GM12878 (cell line): Measurements from ENCODE around the gene OS9. TPM values are rescaled to one million over a fixed set of nuclear protein-coding genes. Genes with fewer than 3 reads are reported as not detected.

Experiments used
- BCL11A ChIP-seq: IDR thresholded peaks from 2 replicates; pipeline ENCODE4 v1.6.1; 2011; ENCODE audit warnings: low read depth, low read length
- BHLHE40 ChIP-seq, 2 experiments: fragments of 450-650 bp in 1 of 2; IDR thresholded peaks; 2 replicates each; pipeline ENCODE4 v1.6.1; 2011 to 2017; ENCODE audit warnings: low read depth in 2 of 2, borderline replicate concordance in 1 of 2, improper control_type of control experiment in 1 of 2, low read length in 1 of 2, mild to moderate bottlenecking in 1 of 2
- CEBPB ChIP-seq, 2 experiments: fragments of 150-350 bp in 1 of 2; IDR thresholded peaks; 2 replicates each; pipeline ENCODE4 v1.6.1; 2012 to 2014; ENCODE audit warnings: low read depth in 2 of 2, low read length in 2 of 2, borderline replicate concordance in 1 of 2, inconsistent platforms in 1 of 2
- DPF2 ChIP-seq: fragments of 450-650 bp; IDR thresholded peaks from 2 replicates; pipeline ENCODE4 v1.6.1; 2017; ENCODE audit warnings: mild to moderate bottlenecking
- E2F8 ChIP-seq: fragments of 450-650 bp; IDR thresholded peaks from 2 replicates; pipeline ENCODE4 v1.6.1; 2018; ENCODE audit warnings: mild to moderate bottlenecking, low read depth, moderate library complexity; ENCODE audit not compliant: partially characterized antibody
- EED ChIP-seq: sonication (generic); IDR thresholded peaks from 2 replicates; pipeline ENCODE4 v1.6.1; 2016; ENCODE audit warnings: antibody characterized with exemption, low read depth
- FOS ChIP-seq: IDR thresholded peaks from 3 replicates; pipeline ENCODE4 v1.6.1; 2011; ENCODE audit warnings: borderline replicate concordance; ENCODE audit not compliant: insufficient read length; ENCODE audit errors: extremely low read depth
- GATAD2B ChIP-seq: fragments of 450-650 bp; conservative IDR thresholded peaks from 2 replicates; pipeline ENCODE4 v1.6.1; 2017; ENCODE audit warnings: low read depth, mild to moderate bottlenecking, moderate library complexity
- HSF1 ChIP-seq: fragments of 150-350 bp; IDR thresholded peaks from 2 replicates; pipeline ENCODE4 v1.6.1; 2014; ENCODE audit warnings: mild to moderate bottlenecking, low read depth, low read length
- KLF5 ChIP-seq: fragments of 450-650 bp; IDR thresholded peaks from 2 replicates; pipeline ENCODE4 v1.6.1; 2014; ENCODE audit warnings: mild to moderate bottlenecking; ENCODE audit not compliant: partially characterized antibody
- LARP7 ChIP-seq: fragments of 450-650 bp; IDR thresholded peaks from 2 replicates; pipeline ENCODE4 v1.6.1; 2017; ENCODE audit warnings: mild to moderate bottlenecking
- MLLT1 ChIP-seq: fragments of 450-650 bp; IDR thresholded peaks from 2 replicates; pipeline ENCODE4 v1.6.1; 2016; ENCODE audit warnings: mild to moderate bottlenecking
- MTA3 ChIP-seq: IDR thresholded peaks from 2 replicates; pipeline ENCODE4 v1.6.1; 2012; ENCODE audit warnings: low read length, inconsistent platforms, borderline replicate concordance
- MYB ChIP-seq: fragments of 150-350 bp; IDR thresholded peaks from 2 replicates; pipeline ENCODE4 v1.6.1; 2014; ENCODE audit warnings: mild to moderate bottlenecking, low read depth, low read length, borderline replicate concordance
- RAD51 ChIP-seq: fragments of 450-650 bp; IDR thresholded peaks from 2 replicates; pipeline ENCODE4 v1.6.1; 2016; ENCODE audit warnings: moderate library complexity, mild to moderate bottlenecking, inconsistent platforms
- SIX5 ChIP-seq: IDR thresholded peaks from 2 replicates; pipeline ENCODE4 v1.6.1; 2011; ENCODE audit warnings: mild to moderate bottlenecking, low read depth, low read length, moderate library complexity; ENCODE audit not compliant: severe bottlenecking
- SMAD1 ChIP-seq: fragments of 450-650 bp; IDR thresholded peaks from 2 replicates; pipeline ENCODE4 v1.6.1; 2018; ENCODE audit warnings: mild to moderate bottlenecking, low read depth; ENCODE audit not compliant: partially characterized antibody
- SMARCA5 ChIP-seq: fragments of 450-650 bp; IDR thresholded peaks from 2 replicates; pipeline ENCODE4 v1.6.1; 2017; ENCODE audit warnings: mild to moderate bottlenecking
- STAT3 ChIP-seq: IDR thresholded peaks from 2 replicates; pipeline ENCODE4 v1.6.1; 2011; ENCODE audit warnings: low read depth, low read length, improper control_type of control experiment
- TCF3 ChIP-seq: IDR thresholded peaks from 2 replicates; pipeline ENCODE4 v1.6.1; 2012; ENCODE audit warnings: low read depth, mild to moderate bottlenecking, low read length, borderline replicate concordance; ENCODE audit not compliant: insufficient read depth
- WRNIP1 ChIP-seq: IDR thresholded peaks from 2 replicates; pipeline ENCODE4 v1.6.1; 2011; ENCODE audit warnings: low read depth, low read length, improper control_type of control experiment, borderline replicate concordance
- polyA plus RNA-seq, 11 experiments: library from polyadenylated mRNA; depleted of rRNA in 4 of 11; unstranded in 6 of 11; stranded (reverse) in 5 of 11; fragments of >200 nt; fragmentation: Nextera tagmentation in 4 of 11; fragmentation: Illumina TruSeq in 1 of 11; extraction: Ambion mirVana in 4 of 11; extraction: Trizol in 1 of 11; gene quantifications; 1 replicate in 1 of 11; 2 replicates in 10 of 11; pipeline versions ENCODE4 v1.2.1 to v1.2.3, GENCODE V29; 2011 to 2016; ENCODE audit warnings: inconsistent platforms in 2 of 11, missing spikeins in 2 of 11, low read depth in 1 of 11
- total RNA-seq, 4 experiments: library from RNA; depleted of rRNA in 3 of 4; stranded (reverse); fragments of >200 nt in 3 of 4; fragmentation: Illumina TruSeq in 1 of 4; extraction: Trizol in 1 of 4; gene quantifications; 2 replicates each; pipeline versions ENCODE4 v1.2.1 to v1.2.3, GENCODE V29; 2013 to 2021
- TF ChIP-seq, protein P1 (sequence below): IDR thresholded peaks from 2 replicates; pipeline ENCODE4 v1.6.1; 2012; ENCODE audit warnings: low read depth, low read length, improper control_type of control experiment

The OS9 gene
- total and polyA plus RNA-seq, 10 of the 15 experiments (the other 5 are each of a cell fraction or from before 2014, with no cell fraction given) = 5.2 to 106 (median 79.1) TPM

DNA sequence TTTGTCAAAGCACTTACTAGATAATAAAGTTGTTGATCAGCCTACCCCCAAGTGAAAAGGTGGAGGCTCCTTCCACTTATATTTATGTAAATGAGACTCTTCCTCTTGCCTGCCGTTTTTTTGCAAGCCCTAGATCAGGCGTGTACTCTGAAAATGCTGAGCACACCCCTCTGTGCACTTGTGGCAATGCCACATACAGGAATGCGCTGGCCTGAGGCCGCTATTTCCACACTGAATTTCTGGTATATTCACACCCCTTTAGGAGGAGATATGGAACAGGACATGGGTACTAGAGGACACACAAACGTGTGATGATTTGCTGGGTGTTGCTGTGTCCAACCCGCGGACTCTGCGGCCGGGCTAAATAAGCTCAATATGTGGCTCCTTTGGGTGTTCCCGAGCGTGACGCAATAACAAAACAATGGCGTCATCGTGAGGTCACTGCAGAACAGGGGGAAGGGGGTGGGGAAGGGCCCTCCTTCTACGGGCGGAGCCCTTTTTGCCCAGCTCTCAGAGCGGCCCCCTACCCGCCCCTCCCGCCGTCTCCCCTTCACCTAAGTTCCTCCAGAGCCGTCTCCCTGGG lies 50.4 kb downstream of the OS9 start (continued):
- TF ChIP-seq RAD51 = no peak
- TF ChIP-seq SMARCA5 = peak; percentile 73; the same call in 1 of the 2 replicates
- TF ChIP-seq CEBPB (IDR thresholded peaks at IDR 0.05; ENCODE audit: borderline replicate concordance in 1 of 2, low read depth in 2 of 2, low read length in 2 of 2) = no peak
- no peak for TF ChIP-seq SIX5
- TF ChIP-seq HSF1 = no peak
- no peak for TF ChIP-seq MLLT1
- no peak for TF ChIP-seq FOS
- TF ChIP-seq WRNIP1 = no peak
- 0 out of 4 replicates have a peak, but pooled peaks of 1 of the 2 experiments have one; percentile 4 for TF ChIP-seq BHLHE40 (IDR thresholded peaks at IDR 0.05; ENCODE audit: borderline replicate concordance in 1 of 2, low read depth in 2 of 2, low read length in 1 of 2)
- TF ChIP-seq BCL11A = no peak
- peak; percentile 48; the same call in 1 of the 2 replicates for TF ChIP-seq LARP7
- TF ChIP-seq STAT3 = no peak
- TF ChIP-seq GATAD2B = no peak; the same call in 1 of the 2 replicates
- no peak for TF ChIP-seq TCF3
- TF ChIP-seq MYB = no peak
- TF ChIP-seq E2F8 = peak; percentile 22
- TF ChIP-seq DPF2 = no peak; the same call in 1 of the 2 replicates
- TF ChIP-seq EED = no peak
- no peak; the same call in 1 of the 2 replicates for TF ChIP-seq MTA3
- TF ChIP-seq, protein P1, sequence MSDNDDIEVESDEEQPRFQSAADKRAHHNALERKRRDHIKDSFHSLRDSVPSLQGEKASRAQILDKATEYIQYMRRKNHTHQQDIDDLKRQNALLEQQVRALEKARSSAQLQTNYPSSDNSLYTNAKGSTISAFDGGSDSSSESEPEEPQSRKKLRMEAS = no peak
- TF ChIP-seq KLF5 = no peak
- TF ChIP-seq SMAD1 = no peak
